ENCODE data around the gene TMCC2. TPM values are rescaled to one million over a fixed set of nuclear protein-coding genes. Genes with fewer than 3 reads are reported as not detected.

TMCC2 gene
- total and polyA plus RNA-seq, 2 donors (not counting 1 experiment from before 2014, with no cell fraction given): 2.0 to 4.0 TPM

DNA sequence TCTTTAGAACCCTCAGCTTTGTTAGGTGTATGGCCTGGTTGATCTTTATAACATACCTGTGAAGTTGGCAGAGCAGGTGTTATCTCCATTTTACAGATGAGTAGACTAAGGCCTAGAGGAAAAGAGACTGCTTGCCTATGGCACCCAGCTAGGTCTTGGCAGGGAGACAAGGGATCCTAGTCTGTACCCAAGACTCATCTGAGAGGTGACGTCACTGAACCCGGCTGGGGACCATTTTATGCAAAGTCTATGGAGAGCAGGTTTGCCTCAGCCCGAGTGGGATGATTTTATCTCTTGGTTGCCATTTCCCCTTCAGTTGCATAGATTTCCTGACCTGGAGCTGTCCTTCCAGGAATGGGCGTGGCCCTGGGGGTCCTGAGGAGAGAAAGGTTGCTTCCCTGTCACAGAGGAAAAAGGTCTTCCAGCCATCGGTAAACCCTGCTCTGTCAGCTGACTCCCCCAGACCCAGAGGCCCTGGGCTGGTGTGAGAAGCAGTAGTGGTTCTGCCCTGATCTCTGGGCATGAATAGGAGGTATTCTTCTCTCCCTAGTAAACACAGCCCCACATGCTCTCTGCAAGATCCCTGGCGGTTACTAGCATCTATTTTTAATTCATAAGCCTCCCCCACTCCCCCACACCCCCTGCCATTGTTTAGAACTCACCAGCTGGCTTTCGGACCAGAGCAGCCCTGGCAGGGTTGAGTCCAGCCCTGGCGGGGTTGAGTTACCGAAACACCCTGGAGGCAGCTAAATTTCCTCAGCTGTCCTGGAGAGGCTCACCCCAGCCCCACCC lies 19.6 kb downstream of the TMCC2 start:
- no peak overlapping the region for H3K9ac ChIP-seq (ENCODE audit: low read length)
- no peak overlapping the region for H2AFZ ChIP-seq (ENCODE audit: insufficient read depth, low read depth, low read length, poor library complexity, severe bottlenecking)
- 60% methylated on average over 8 of the region's 9 CpGs for WGBS (ENCODE audit: insufficient coverage)
- H3K4me1 Mint-ChIP-seq: no peaks in the 10 kb centered on the region
- H3K27me3 ChIP-seq (replicated peaks in 1 of 4; ENCODE audit: control extremely low read depth in 1 of 4, control insufficient read depth in 3 of 4, insufficient read depth in 4 of 4, low read length in 3 of 4): no peaks in the 10 kb centered on the region
- no peaks in the 10 kb centered on the region for H3K9me3 Mint-ChIP-seq (ENCODE audit: insufficient read depth)
- H3K9me3 ChIP-seq (ENCODE audit: control extremely low read depth in 1 of 3, control insufficient read depth in 2 of 3, insufficient read depth in 1 of 3, low read length in 2 of 3): no peaks in the 10 kb centered on the region
- intact Hi-C loops (cut with micrococcal nuclease): no loop called here
- TF ChIP-seq EZH2 (IDR thresholded peaks at IDR 0.05; ENCODE audit: borderline replicate concordance, insufficient read depth, low read depth, low read length, poor library complexity, severe bottlenecking): no peak
- TF ChIP-seq, protein P1, sequence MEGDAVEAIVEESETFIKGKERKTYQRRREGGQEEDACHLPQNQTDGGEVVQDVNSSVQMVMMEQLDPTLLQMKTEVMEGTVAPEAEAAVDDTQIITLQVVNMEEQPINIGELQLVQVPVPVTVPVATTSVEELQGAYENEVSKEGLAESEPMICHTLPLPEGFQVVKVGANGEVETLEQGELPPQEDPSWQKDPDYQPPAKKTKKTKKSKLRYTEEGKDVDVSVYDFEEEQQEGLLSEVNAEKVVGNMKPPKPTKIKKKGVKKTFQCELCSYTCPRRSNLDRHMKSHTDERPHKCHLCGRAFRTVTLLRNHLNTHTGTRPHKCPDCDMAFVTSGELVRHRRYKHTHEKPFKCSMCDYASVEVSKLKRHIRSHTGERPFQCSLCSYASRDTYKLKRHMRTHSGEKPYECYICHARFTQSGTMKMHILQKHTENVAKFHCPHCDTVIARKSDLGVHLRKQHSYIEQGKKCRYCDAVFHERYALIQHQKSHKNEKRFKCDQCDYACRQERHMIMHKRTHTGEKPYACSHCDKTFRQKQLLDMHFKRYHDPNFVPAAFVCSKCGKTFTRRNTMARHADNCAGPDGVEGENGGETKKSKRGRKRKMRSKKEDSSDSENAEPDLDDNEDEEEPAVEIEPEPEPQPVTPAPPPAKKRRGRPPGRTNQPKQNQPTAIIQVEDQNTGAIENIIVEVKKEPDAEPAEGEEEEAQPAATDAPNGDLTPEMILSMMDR (IDR thresholded peaks at IDR 0.05): no peak
- H3K27ac Mint-ChIP-seq: no peak overlapping the region
- H3K36me3 ChIP-seq (replicated peaks in 1 of 2; ENCODE audit: control extremely low read depth in 1 of 2, control insufficient read depth in 1 of 2, extremely low read depth in 1 of 2, insufficient read depth in 2 of 2, low read length in 1 of 2): no peaks in the 10 kb centered on the region
- H3K27ac ChIP-seq (ENCODE audit: low read length in 2 of 2): no peak overlapping the region
- POLR2A ChIA-PET: no interaction called here
- ATAC-seq (ENCODE audit: low read depth) (no peak), DNase-seq (no peak)
- no peaks in the 10 kb centered on the region for H3K27me3 Mint-ChIP-seq
- H3K79me2 ChIP-seq (ENCODE audit: control insufficient read depth, insufficient read depth, low read length): no peaks in the 10 kb centered on the region
- no peak overlapping the region for H3K4me2 ChIP-seq (replicated peaks; ENCODE audit: low read depth, low read length, poor library complexity, severe bottlenecking)
- no peak overlapping the region for H3K4me3 Mint-ChIP-seq
- no peaks in the 10 kb centered on the region for H4K20me1 ChIP-seq (ENCODE audit: control insufficient read depth, insufficient read depth, low read length, poor library complexity, severe bottlenecking)
- no peaks in the 10 kb centered on the region for H3K4me1 ChIP-seq (ENCODE audit: control insufficient read depth in 2 of 2, insufficient read depth in 2 of 2, low read length in 2 of 2)
- no peak overlapping the region for H3K4me3 ChIP-seq (ENCODE audit: control extremely low read depth in 1 of 5, extremely low read depth in 1 of 5, insufficient read depth in 1 of 5, low read depth in 2 of 5, low read length in 4 of 5)
- CTCF ChIA-PET: interaction anchor here (0.9 to 3.2 kb wide), 3 partner anchors 9 to 107 kb away, joined by 3 to 19 read pairs (median 6); no protein-coding TSS in a partner anchor

DNA sequence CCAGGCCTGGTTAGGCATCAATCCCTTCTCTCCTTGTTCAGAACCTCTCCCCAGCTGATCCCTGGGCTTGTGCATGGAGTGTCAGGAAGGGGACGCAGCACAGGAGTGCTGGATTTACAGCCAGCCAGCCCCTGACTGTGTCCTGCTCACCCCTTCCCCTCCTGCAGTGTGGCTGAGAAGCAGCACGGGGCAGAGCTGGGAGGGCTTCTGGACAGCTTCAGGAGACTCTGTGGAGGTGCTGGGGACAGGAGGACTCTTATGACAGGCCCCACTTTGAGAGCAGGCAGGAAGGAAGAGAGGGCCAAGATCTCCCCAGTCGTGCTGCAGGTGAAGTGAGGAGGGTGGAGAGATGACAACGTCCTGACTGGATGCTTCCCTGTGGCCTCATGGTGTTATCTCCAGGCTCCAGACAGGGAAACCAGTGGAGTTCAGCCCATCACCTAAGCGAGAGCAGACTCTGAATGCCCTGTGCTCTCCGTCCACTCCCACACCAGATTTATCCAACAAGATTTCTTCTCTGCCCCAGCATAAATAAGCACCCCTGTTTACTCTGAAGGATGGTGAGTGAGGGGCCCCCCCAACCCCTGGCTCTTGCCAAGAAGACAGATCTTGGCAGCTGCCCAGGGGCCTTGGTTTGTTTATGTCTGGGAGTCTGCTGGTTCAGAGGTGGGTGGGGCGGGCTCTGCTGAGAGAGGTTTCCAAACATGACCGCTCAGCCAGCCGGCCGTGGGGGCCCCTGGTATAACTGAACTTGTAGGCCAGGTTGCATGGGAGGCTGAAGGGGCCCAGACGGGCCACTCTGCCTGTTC lies 21.3 kb downstream of the TMCC2 start:
- DNase-seq: no peak
- no peaks in the 10 kb centered on the region for H3K4me1 ChIP-seq (ENCODE audit: control insufficient read depth in 2 of 2, insufficient read depth in 2 of 2, low read length in 2 of 2)
- Mint-ChIP-seq H3K27me3 (no peaks in the 10 kb centered on the region), H3K4me1 (no peaks in the 10 kb centered on the region), H3K9me3 (ENCODE audit: insufficient read depth) (no peaks in the 10 kb centered on the region), H3K4me3 (no peak overlapping the region), H3K27ac (no peak overlapping the region)
- no peak overlapping the region for H3K9ac ChIP-seq (ENCODE audit: low read length)
- no peaks in the 10 kb centered on the region for H4K20me1 ChIP-seq (ENCODE audit: control insufficient read depth, insufficient read depth, low read length, poor library complexity, severe bottlenecking)
- no peak overlapping the region for H3K27ac ChIP-seq (ENCODE audit: low read length in 2 of 2)
- TF ChIP-seq EZH2 (IDR thresholded peaks at IDR 0.05; ENCODE audit: borderline replicate concordance, insufficient read depth, low read depth, low read length, poor library complexity, severe bottlenecking): no peak
- TF ChIP-seq, protein P1 (IDR thresholded peaks at IDR 0.05): no peak
- H3K4me2 ChIP-seq (replicated peaks; ENCODE audit: low read depth, low read length, poor library complexity, severe bottlenecking): no peak overlapping the region
- no peaks in the 10 kb centered on the region for H3K27me3 ChIP-seq (replicated peaks in 1 of 4; ENCODE audit: control extremely low read depth in 1 of 4, control insufficient read depth in 3 of 4, insufficient read depth in 4 of 4, low read length in 3 of 4)
- no peaks in the 10 kb centered on the region for H3K9me3 ChIP-seq (ENCODE audit: control extremely low read depth in 1 of 3, control insufficient read depth in 2 of 3, insufficient read depth in 1 of 3, low read length in 2 of 3)
- CTCF ChIA-PET: no interaction called here
- POLR2A ChIA-PET: no interaction called here
- intact Hi-C loops (cut with micrococcal nuclease): no loop called here
- H3K4me3 ChIP-seq (ENCODE audit: control extremely low read depth in 1 of 5, extremely low read depth in 1 of 5, insufficient read depth in 1 of 5, low read depth in 2 of 5, low read length in 4 of 5): no peak overlapping the region
- WGBS (ENCODE audit: insufficient coverage): 48% methylated on average over 6 of the region's 11 CpGs
- no peaks in the 10 kb centered on the region for H3K79me2 ChIP-seq (ENCODE audit: control insufficient read depth, insufficient read depth, low read length)
- H2AFZ ChIP-seq (ENCODE audit: insufficient read depth, low read depth, low read length, poor library complexity, severe bottlenecking): no peak overlapping the region
- ATAC-seq (ENCODE audit: low read depth): no peak
- no peaks in the 10 kb centered on the region for H3K36me3 ChIP-seq (replicated peaks in 1 of 2; ENCODE audit: control extremely low read depth in 1 of 2, control insufficient read depth in 1 of 2, extremely low read depth in 1 of 2, insufficient read depth in 2 of 2, low read length in 1 of 2)
